RPMI7951 (cell line): ENCODE results near the gene CYFIP2. TPM values are rescaled to one million over a fixed set of nuclear protein-coding genes. Genes with fewer than 3 reads are reported as not detected.

Experiments
- DNase-seq: peaks from one replicate; pipeline ENCODE4 v3.0.0-alpha.2; 2012; ENCODE audit warnings: low read depth
- total RNA-seq: library from RNA; depleted of rRNA; stranded (reverse); fragments of >200 nt; shearing (Covaris generic); gene quantifications from 2 replicates; pipeline ENCODE4 v1.2.3, GENCODE V29; 2014

CYFIP2 gene
- total RNA-seq, 1 experiment from 2014 or later = 0.36 TPM

DNA sequence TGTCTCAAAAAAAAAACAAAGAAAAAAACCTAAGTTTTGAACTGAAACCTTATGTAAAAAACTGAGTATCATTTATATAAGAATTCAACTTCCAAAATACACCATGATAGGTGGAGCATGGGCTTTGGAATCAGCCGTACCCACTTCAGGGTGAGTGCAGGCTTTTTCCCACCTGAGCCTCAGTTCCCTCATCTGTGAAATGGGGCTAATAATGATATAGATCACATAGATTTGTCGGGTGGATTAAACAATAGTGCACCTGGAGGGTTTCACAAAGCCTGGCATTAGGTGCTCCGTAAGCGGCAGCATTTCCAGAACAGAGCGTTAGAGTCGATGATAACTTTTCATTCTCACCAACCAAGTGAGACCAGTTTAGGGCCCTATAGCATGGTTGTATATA is 91.9 kb downstream of the CYFIP2 start:
- DNase-seq = no peak

DNA sequence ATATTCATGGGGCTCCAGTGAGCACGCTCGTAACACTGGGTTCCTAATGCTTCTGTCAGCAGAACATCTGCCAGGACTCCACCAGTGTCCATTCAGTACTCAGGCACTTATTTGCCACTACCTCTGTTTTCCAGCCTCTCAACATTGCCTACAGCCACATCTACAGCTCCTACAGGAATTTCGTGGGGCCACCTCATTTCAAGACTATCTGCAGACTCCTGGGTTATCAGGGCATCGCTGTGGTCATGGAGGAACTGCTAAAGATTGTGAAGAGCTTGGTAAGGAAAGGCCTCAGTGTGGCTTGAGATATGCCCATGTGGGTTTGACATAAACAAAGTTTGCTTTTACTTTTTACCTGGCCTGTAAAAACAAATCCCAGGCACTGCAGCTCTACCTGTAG is 92.9 kb downstream of the CYFIP2 start:
- no peak for DNase-seq

DNA sequence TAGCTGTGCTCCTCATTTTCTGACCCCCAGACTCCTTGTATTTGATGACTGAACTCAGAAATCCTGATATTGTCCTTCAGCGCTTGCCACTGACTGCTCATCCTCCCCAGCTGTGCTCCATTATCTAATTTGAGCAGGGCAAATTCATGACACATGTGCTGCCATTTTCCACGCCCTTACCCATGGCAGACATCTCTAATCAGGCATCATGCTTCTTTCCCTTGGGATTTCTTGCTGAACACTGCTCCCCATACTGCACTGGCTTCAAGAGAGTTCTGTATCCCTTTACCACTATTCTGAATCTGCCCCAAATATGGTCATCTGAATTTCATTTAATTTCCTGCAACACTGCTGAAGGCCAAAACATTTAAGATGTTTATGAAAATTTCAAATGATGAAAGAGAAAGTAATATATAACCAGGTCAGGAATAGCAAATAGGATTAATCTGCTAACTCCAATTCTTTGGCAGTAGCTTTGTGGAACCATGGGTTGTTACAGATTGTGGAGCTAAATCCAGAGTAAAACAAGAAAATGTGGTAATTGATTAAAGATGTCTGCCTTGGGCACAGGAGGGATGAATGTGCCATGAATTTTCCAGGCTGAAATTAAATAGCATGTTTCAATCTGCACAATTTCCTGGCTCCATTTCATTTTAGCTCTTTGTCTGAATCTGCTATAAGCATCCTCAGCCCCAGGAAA is 93.6 kb downstream of the CYFIP2 start:
- DNase-seq = no peak

DNA sequence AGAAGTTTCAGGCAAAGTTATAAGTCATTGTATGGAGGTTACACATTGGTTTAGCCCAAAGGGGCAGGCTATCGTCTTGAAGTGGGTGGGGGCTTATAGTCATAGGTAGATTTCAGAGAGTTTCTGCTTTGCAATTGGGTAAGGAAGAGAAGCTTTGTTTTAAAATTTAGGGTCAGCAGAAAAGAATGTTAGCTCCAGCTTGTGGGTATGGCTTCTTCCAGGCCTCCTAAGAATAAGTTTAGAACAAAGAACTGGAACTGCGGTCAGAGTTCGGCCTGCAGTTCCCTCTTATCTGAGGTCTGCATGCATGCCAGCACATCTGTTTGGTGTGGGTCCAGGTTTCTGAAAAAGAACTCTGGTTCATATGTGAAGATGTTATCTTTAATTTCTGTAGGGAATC is 96.1 kb downstream of the CYFIP2 start:
- no peak for DNase-seq

DNA sequence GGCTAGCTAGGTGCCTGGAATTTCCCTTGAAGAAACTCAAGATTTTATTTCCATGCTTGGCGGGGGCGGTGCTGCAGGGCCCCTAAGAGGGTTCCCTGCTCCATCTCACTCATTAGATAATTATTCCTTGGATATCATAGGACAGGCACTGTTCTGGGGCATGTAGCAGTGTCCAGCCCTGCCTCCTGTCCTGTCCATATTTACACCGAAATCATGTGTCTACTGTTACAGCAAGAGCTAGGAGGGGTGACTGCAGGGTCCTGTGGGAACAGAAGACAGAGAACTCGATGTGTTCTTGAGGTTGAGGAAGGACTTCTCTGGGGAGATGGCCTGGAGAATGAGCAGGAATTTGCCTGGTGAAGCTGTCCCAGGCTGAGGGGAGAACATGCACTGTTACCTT is 96.6 kb downstream of the CYFIP2 start:
- no peak for DNase-seq

DNA sequence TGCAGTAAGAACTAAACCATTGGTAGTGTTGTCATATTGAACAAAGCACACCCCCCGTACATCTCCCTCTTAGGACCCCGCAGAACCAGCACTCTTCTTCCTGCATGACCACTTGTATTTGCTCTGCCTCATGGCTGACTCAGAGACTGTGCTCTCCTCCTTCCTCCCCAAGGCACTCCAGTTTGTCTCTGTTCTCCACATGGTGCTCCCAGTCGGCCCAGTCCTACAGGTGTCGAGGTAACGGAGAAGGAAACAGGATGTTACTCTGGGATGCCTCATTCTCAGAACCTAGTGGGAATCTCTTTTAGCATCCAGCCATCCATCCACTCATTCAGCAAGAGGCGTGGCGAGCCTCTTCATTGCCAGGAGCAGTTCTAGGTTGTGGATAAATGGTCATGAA is 97.1 kb downstream of the CYFIP2 start:
- DNase-seq = no peak

DNA sequence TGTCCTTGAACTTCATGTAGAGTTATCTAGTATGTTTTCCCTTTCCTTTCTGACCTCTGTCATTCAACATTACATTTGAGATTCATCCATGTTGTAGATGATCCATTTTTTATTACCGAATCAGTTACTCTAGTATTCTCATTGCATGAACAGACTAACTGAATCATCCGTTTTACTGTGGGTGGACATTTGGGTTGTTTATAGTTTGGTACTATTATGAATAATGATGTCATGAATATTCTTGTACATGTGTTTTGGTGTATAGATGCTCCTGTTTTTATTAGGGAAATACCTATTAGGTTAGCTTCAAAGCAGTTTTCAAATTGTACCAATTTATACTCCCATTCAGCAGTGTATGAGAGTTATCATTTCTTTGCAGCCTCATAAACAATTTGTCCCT is 99.8 kb downstream of the CYFIP2 start:
- DNase-seq = no peak

DNA sequence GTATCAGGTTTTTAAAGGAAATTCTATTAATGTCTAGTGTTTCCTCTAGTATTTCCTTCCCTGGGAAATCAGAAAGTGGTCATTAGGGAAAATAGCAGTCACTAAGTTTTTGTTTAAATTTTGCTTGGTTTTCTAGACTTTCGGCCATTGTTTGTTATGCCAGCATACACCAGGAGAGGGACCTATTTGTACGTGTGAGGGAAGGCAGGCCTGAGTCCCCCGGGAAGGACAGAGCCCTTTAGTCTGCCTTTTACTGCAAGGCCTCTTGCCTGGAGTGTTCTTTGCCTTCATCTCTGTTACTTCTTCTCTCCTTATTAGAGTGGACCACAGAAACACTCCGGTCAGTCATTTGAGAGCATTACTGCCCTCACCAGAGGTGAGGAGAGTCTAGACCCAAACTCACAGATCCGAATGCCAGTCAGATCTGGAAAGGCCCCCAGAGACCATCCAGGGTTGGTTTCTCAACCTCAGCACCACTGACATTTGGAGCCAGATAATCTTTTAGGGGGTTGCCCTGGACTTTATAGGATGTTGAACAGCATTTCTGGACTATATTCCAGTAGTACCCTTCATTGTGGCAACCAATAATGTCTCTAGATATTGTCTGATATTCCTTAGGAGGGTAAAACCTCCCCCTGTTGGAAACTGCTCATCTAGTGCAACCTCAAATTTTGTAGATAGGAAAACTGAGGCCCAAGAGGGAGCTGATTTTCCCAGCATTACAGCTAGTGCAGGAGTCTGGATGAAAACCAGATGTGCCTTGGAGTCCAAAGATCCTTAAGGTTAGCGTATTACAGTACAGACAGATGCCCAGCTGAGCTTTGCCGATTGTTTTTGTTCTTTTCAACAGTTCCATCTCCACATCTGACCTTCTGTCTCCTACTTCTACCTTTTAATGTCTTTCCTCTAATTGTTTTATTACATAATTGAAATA is 101.1 kb downstream of the CYFIP2 start:
- peak; percentile 61 for DNase-seq

DNA sequence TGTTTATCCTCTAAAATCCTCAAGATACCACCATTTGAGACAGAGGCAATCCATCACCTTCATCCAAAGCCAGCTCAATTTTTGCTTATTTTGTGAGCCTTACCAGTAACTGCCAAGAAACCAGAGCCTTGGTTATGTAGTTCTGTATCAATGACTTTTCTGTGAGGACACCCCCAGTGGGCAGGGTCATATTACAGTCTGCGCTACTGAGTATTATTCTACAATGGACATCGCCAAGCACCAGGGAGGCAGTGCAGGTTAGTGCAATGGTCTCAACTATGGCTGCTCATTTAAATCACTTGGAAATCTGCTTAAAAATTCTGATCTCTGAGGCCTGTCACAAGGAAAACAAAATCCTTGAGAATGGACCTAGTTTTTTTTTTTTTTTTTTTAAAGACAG is 103.6 kb downstream of the CYFIP2 start:
- DNase-seq = no peak

DNA sequence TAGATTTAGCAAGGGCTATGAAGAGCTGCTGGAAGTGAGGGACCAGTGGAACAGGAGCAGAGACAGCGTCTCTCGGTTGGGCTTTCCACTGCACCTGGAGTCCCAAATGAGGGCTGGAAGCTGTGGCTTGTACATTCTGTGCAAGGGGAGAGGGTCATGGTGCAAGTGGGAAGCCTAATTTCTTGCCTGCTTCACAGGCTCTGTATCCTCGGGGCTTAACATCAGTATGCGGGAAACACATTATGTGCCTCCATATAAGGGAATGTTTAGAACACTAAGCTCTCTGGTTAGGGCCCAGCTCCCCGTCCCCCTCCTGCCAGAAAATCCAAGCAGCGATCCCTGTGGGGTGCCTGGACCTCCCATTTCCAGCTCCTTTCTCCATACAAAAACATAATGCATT is 105.0 kb downstream of the CYFIP2 start:
- peak; percentile 82 for DNase-seq

DNA sequence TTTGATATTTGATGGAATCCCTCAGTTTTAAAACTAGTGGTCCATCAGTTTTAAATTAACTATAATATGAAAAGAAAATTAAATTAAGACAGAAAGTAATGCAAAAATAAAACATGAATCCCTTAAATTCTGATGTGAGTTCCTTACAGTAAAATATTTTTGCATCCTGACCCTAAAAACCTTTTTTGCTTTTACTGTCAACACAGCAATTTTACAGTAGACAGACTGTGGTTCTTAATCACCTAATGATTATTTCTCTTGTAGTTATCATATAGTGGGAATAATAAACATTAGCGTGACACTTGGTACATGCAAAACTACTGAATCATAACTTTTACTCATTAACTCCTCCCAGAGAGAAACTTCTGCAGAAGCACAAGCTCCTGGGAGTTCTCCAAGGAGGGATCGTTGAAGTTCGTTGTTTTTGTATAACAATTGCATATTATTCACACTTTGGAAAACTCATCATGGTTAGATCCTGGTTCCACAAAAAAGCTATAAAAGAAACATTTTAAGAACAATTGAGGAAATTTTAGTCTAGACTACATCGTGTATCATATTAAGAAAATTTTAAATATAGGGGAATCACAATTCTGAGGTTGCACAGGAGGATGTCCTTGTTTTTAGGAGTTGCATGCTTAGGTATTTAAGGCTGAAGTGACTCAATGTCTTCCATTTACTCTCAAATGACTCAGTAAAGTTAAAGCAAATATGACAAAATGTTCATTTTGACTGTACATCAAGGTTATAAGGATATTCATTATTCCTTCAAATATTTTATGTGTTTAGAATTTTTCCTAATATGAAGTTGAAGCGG is 105.9 kb downstream of the CYFIP2 start:
- DNase-seq = no peak

DNA sequence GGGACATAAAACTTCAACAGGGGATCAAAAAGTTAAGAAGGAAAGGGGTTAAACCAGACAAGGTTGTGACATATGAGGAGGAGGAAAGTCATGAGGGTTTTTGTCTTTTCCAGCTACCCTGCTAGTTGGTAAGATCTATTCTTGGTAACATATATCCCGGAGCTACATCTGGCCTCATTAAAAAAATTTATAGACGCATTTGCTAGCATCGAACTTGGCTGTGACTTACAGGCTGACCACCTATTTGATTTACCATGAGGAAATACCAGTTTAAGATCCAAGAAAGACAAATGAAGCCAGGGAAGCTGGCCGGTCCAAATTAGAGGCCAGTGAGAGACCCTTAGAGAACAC is 106.5 kb downstream of the CYFIP2 start:
- peak; percentile 50 for DNase-seq

DNA sequence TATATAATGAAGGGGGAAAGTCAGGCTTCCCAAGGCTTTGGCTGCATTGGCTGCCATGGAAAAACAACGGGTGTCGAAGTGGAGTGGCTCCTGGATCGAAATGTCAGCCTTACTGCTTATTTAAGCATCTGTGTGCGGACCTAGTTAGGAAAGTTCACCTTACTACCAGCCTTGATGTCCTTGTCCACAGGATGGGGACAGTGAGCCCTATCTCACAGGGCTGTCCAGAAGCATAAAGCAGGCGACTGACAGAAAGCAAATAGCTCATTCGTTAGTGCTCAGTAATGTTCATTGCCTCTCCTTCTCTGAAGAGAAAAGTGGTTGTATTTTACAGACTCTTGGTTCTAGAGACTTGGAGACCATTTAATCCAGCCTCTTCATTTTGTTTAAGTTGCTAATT is 112.6 kb downstream of the CYFIP2 start:
- DNase-seq = no peak

DNA sequence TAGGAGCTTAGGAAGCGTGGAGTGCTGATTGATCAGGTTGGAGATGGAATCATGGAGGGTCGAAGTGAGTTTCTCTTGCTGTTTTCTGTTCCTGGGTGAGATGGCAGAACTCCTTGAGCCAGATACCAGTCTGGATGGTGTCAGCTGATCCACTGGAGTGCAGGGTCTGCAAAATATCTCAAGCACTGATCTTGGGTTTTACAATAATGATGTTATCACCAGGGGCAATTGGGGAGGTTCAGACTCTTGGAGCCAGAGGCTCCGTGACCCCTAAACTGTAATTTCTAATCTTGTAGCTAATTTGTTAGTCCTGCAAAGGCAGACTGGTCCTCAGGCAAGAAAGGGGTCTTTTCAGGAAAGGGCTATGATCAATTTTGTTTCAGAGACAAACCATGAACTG is 114.1 kb downstream of the CYFIP2 start:
- DNase-seq = no peak

DNA sequence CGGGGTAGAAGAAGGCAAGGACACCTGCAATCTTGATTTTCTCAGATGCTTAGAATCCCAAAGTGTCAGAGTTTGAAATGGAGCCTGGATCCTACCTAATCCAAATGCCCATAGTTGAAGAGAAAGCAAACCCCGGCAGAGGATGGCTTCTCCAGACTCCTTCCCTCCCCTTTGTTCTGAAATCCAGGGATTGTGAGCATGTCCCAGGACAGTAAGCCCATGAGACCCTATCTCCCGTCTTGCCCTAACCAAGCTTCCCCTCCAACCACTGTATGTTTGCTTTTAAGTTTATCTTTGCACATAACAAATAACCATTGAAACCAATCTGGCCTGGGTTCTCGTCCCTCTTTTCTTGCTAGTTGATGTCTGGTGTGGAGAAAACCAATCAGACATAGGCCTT is 115.8 kb downstream of the CYFIP2 start:
- DNase-seq = no peak

DNA sequence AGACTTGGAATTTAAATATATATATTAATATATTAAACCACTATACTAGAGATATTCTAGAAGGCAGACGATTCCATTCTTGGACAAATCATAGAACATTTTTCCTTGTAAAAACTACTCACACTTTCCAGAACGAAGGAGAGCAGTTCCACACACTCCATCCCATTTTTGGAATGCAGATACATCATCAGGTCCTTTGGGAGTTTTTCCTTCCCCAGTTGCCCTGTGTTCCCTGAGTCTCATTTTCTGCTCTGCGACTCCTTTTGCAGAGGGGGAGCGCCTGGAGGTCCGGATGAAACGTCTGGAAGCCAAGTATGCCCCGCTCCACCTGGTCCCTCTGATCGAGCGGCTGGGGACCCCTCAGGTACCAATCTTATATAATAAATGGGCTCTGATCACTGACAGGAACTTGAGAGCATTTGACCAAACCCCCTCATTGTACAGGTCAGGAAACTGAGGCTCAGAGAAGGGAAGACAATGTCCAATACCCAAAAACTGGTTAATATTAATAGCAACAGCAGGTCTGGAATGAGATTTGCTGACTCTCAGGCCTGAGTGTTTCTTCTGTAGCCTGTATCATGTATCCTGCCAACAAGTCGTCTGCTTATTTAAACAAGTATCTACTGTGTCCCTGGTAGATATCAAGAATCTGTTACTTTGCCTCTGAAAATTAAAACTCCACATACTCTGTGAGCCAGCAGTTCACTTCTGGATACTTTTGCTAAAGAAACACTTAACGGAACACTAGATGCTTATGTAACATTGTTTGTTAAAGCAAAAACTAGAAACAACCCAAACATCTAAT is 117.3 kb downstream of the CYFIP2 start:
- no peak for DNase-seq

DNA sequence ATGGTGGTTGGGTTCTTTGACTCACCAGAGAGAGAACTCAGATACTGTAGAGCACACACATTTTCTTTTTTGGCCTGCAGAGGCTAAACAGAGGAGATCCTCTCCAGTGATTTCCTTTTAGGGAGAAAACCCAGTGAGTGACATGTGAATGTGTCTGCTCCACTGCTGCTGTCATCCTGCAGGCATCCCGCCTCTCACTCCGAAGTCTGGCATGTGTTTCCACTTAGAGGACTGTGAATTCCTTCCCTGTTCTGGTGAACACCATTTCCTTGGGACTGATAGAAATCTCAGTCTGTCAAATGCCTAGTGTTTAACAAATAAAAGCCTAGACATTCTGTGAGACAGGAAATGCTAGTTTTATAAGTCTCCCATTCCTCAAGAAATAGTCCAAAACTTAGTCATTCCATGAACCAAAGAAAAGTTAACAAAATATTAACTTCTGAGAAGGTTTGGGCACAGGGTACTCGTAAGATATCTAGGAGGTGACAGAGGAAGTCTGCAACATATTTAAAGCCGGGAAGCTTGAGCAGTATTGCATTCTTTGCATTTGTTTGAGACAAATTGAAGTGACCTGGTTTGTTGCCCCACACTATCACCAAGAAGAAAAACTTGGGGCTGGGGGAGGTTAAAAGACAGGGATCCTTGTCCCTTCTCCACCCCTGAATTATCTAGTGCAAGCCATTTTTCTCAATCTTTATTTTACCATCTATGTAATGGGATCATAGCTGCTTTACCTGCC is 119.2 kb downstream of the CYFIP2 start:
- DNase-seq = peak; percentile 99

DNA sequence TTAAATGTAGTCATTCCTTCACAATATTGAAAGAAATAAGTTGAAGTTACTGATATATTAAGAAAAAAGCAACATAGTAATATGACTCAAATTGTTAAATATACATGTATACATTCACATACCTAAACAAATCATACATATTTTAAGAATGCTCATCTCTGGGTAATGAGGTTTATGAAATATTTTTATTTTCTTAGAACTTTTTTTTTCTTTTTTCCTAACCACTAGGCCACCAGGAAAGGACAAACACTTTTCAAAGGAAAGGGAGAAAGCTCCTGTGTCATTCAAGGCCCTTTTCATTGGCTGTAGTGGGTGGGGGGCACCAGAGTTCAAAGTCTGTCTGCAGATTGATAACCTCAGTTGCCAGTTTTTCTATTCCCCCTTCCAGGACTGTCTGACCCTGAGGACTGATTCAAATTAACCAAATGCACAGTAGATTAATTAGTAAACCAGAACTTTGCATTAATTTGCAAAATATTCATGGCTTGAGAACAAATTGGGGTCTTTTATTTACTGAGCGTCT is 121.2 kb downstream of the CYFIP2 start:
- DNase-seq = no peak

DNA sequence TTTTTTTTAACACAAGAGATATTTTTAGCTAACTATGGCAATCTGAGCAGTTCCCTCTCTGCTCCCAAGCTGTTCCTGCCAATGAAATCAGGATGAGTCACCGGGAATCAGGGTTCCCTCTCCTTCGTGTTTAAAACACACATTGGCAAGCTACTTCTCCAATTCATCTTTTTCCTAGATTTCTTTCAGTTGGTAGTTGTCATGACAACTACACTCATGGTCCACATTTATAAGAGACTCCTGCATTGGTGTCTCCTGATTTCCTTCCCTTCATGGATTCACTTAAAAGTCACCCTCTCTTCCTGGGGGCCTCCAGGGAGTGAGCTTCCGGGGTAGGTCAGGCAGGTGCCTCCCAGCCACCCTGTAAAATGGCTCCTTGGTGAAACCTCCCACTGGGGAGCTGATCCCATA is 121.8 kb downstream of the CYFIP2 start:
- DNase-seq = peak; percentile 95

DNA sequence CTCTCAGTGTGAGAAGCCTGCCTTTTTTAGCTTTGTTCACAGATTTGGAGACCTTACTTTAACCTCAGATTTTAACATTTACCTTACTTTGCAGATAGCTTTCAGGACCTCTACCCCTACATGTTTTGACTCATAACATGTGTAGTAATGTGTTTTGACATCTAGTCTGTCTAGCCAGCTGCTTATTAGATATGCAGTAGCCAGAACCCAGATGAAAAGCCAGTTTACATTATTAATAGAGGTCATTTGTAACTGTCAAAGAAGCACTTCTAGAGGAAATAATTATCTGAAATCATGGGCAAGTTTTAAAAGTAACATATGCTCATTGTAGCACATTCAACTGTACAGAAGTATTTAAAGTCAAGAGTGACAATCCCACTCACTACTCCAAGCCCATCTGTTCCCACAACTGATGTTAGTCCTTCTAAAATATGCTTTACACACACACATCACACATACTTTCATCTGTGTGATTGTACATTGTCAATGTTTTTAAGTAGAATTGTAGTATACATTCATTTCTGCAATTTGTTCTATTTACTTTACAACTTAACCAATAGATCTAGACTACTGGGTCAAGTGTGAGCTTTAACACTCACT is 122.3 kb downstream of the CYFIP2 start:
- DNase-seq = no peak
